NB4 (cell line): ENCODE measurements around the gene LPP.

Source experiments
- CTCF ChIP-seq: IDR thresholded peaks from one replicate; pipeline ENCODE4 v1.5.1; 2012; ENCODE audit warnings: low read depth, low read length
- MAX ChIP-seq: IDR thresholded peaks from 2 replicates; pipeline ENCODE4 v1.6.1; 2011; ENCODE audit warnings: low read depth, low read length

- TF ChIP-seq MAX = no peak
- no peak for TF ChIP-seq CTCF
Measured at GRCh38 chr3:188841906-188842305, 687.9 kb downstream of the LPP start.
